HG02798 (cell line): Measurements from ENCODE around the gene RPP14.
"Not testable (repeated sequence)": the region's sequence is repeated elsewhere in the genome, so short reads cannot be mapped to it uniquely, and the experiment has no call there.

Experiments
- ATAC-seq: cut with Tn5 transposase; IDR thresholded peaks from one replicate; pipeline ENCODE4 v1.9.1; 2021; ENCODE audit warnings: mild to moderate bottlenecking; ENCODE audit not compliant: unreplicated experiment, poor library complexity

Gene RPP14

GRCh38 chr3:58305882-58306711, at the start of gene RPP14, which contains the start of gene HTD2:
RPP14 (plus strand) TSS chr3:58306245; CDS start chr3:58310330, 4,085 bp downstream.
HTD2 (plus strand) TSS chr3:58306520; CDS start chr3:58317614, 11,094 bp downstream.
- ATAC-seq: peak; percentile 96

GRCh38 chr3:58256511-58256910, 49.5 kb upstream of the RPP14 start:
- no peak for ATAC-seq

- no peak for ATAC-seq
Observed at GRCh38 chr3:58258392-58259055, 47.5 kb upstream of the RPP14 start.

- ATAC-seq: no peak
Observed at GRCh38 chr3:58260261-58260731, 45.7 kb upstream of the RPP14 start.

GRCh38 chr3:58260733-58261132, 45.3 kb upstream of the RPP14 start:
- ATAC-seq: no peak

- ATAC-seq: peak; percentile 47
Observed at GRCh38 chr3:58261954-58262666, 43.9 kb upstream of the RPP14 start.

GRCh38 chr3:58266577-58266976, 39.5 kb upstream of the RPP14 start:
- no peak for ATAC-seq

GRCh38 chr3:58267543-58267942, 38.5 kb upstream of the RPP14 start:
- not testable (repeated sequence) for ATAC-seq

- ATAC-seq: no peak
Observed at GRCh38 chr3:58269356-58269755, 36.7 kb upstream of the RPP14 start.

GRCh38 chr3:58270485-58270884, 35.6 kb upstream of the RPP14 start:
- no peak for ATAC-seq

- ATAC-seq: no peak
Observed at GRCh38 chr3:58271901-58272501, 34.0 kb upstream of the RPP14 start.

GRCh38 chr3:58272891-58273290, 33.2 kb upstream of the RPP14 start:
- no peak for ATAC-seq

- not testable (repeated sequence) for ATAC-seq
Observed at GRCh38 chr3:58273362-58273761, 32.7 kb upstream of the RPP14 start.

GRCh38 chr3:58274027-58274614, 31.9 kb upstream of the RPP14 start:
- ATAC-seq: no peak

- ATAC-seq: no peak
Observed at GRCh38 chr3:58281069-58281468, 25.0 kb upstream of the RPP14 start.

GRCh38 chr3:58285334-58285733, 20.7 kb upstream of the RPP14 start:
- ATAC-seq: no peak

GRCh38 chr3:58287354-58287753, 18.7 kb upstream of the RPP14 start:
- no peak for ATAC-seq

- ATAC-seq: no peak
Observed at GRCh38 chr3:58288011-58288728, 17.9 kb upstream of the RPP14 start.

GRCh38 chr3:58288964-58289613, 17.0 kb upstream of the RPP14 start:
- ATAC-seq: not testable (repeated sequence)
